Progenitor cell of endocrine pancreas (in vitro differentiated cells): ENCODE results near the gene KCNIP4. TPM values are rescaled to one million over a fixed set of nuclear protein-coding genes. Genes with fewer than 3 reads are reported as not detected.

ENCODE experiments used
- DNase-seq: peaks from one replicate; pipeline ENCODE4 v3.0.0; 2021; ENCODE audit warnings: low spot score; ENCODE audit not compliant: unreplicated experiment
- H3K27ac Mint-ChIP-seq: 2 replicates; pipeline ENCODE4 v1.8.0; 2021; ENCODE audit warnings: mild to moderate bottlenecking, moderate library complexity, mixed read lengths
- H3K27me3 Mint-ChIP-seq: 2 replicates; pipeline ENCODE4 v1.8.0; 2021; ENCODE audit warnings: mixed read lengths
- H3K36me3 Mint-ChIP-seq: 2 replicates; pipeline ENCODE4 v1.8.0; 2022; ENCODE audit warnings: mixed read lengths; ENCODE audit not compliant: insufficient read depth
- H3K4me1 Mint-ChIP-seq: 2 replicates; pipeline ENCODE4 v1.8.0; 2021; ENCODE audit warnings: low read depth, mixed read lengths
- H3K4me3 Mint-ChIP-seq: 2 replicates; pipeline ENCODE4 v1.8.0; 2021; ENCODE audit warnings: low read depth, mild to moderate bottlenecking, moderate library complexity, mixed read lengths
- H3K9me3 Mint-ChIP-seq: 2 replicates; pipeline ENCODE4 v1.8.0; 2021; ENCODE audit warnings: low read depth, mixed read lengths
- CTCF ChIP-seq: fragments of 200-600 bp; sonication (generic); IDR thresholded peaks from one replicate; pipeline ENCODE4 v1.5.0; 2021; ENCODE audit warnings: antibody characterized with exemption, mild to moderate bottlenecking; ENCODE audit not compliant: unreplicated experiment
- total RNA-seq: library from RNA; stranded (reverse); gene quantifications from 2 replicates; pipeline ENCODE4 v1.2.1, GENCODE V29; 2021

The KCNIP4 gene
- total RNA-seq, 1 donor from 2014 or later: 0.43 TPM

GRCh38 chr4:21858971-21859370 is 89.6 kb downstream of the KCNIP4 start:
- TF ChIP-seq CTCF: no peak
- H3K27ac Mint-ChIP-seq: no peak overlapping the region
- no peaks in the 10 kb centered on the region for H3K27me3 Mint-ChIP-seq
- DNase-seq: no peak
- no peaks in the 10 kb centered on the region for H3K36me3 Mint-ChIP-seq
- no peaks in the 10 kb centered on the region for H3K4me1 Mint-ChIP-seq
- no peak overlapping the region for H3K4me3 Mint-ChIP-seq
- no peaks in the 10 kb centered on the region for H3K9me3 Mint-ChIP-seq

GRCh38 chr4:21856754-21857153 is 91.8 kb downstream of the KCNIP4 start:
- Mint-ChIP-seq H3K36me3 (no peaks in the 10 kb centered on the region), H3K4me3 (no peak overlapping the region), H3K27ac (no peak overlapping the region), H3K4me1 (no peaks in the 10 kb centered on the region), H3K27me3 (no peaks in the 10 kb centered on the region), H3K9me3 (no peaks in the 10 kb centered on the region)
- no peak for DNase-seq
- no peak for TF ChIP-seq CTCF

GRCh38 chr4:21856301-21856700 is 92.3 kb downstream of the KCNIP4 start:
- Mint-ChIP-seq H3K4me3 (no peak overlapping the region), H3K27ac (no peak overlapping the region), H3K36me3 (no peaks in the 10 kb centered on the region), H3K9me3 (no peaks in the 10 kb centered on the region), H3K27me3 (no peaks in the 10 kb centered on the region), H3K4me1 (no peaks in the 10 kb centered on the region)
- no peak for TF ChIP-seq CTCF
- no peak for DNase-seq

- no peak overlapping the region for H3K27ac Mint-ChIP-seq
- no peaks in the 10 kb centered on the region for H3K27me3 Mint-ChIP-seq
- no peak for DNase-seq
- H3K4me1 Mint-ChIP-seq: no peaks in the 10 kb centered on the region
- no peaks in the 10 kb centered on the region for H3K36me3 Mint-ChIP-seq
- no peak overlapping the region for H3K4me3 Mint-ChIP-seq
- H3K9me3 Mint-ChIP-seq: no peaks in the 10 kb centered on the region
- TF ChIP-seq CTCF: no peak
These were observed 99.5 kb downstream of the KCNIP4 start for GRCh38 chr4:21849077-21849476.

- no peak for DNase-seq
- no peak overlapping the region for H3K4me3 Mint-ChIP-seq
- no peaks in the 10 kb centered on the region for H3K9me3 Mint-ChIP-seq
- H3K27me3 Mint-ChIP-seq: no peaks in the 10 kb centered on the region
- H3K36me3 Mint-ChIP-seq: no peaks in the 10 kb centered on the region
- no peak overlapping the region for H3K27ac Mint-ChIP-seq
- no peak for TF ChIP-seq CTCF
- H3K4me1 Mint-ChIP-seq: no peaks in the 10 kb centered on the region
These were observed 100.6 kb downstream of the KCNIP4 start for GRCh38 chr4:21848021-21848420.
